HT1080 (cell line): Measurements from ENCODE around the gene GNB5. TPM values are rescaled to one million over a fixed set of nuclear protein-coding genes. Genes with fewer than 3 reads are reported as not detected.

Source experiments
- DNase-seq: peaks from one replicate; pipeline ENCODE4 v3.0.0-alpha.2; 2015; ENCODE audit warnings: low read depth
- total RNA-seq: library from RNA; depleted of rRNA; stranded (reverse); fragments of >200 nt; shearing (Covaris generic); gene quantifications from 2 replicates; pipeline ENCODE4 v1.2.3, GENCODE V29; 2014

The GNB5 gene
- total RNA-seq, 1 experiment from 2014 or later = 46.3 TPM

- DNase-seq = no peak
These were observed 44.4 kb downstream of the GNB5 start for GRCh38 chr15:52146776-52147175.

- DNase-seq = no peak
These were observed 44.9 kb downstream of the GNB5 start for GRCh38 chr15:52146261-52146660.

GRCh38 chr15:52144656-52145178 lies 46.5 kb downstream of the GNB5 start:
- DNase-seq = peak; percentile 77

GRCh38 chr15:52143873-52144272 lies 47.3 kb downstream of the GNB5 start:
- DNase-seq = peak; percentile 96

GRCh38 chr15:52140646-52141045 lies 50.5 kb downstream of the GNB5 start:
- no peak for DNase-seq

- DNase-seq = peak; percentile 62
These were observed 51.4 kb downstream of the GNB5 start for GRCh38 chr15:52139599-52140462.

GRCh38 chr15:52137432-52138357 lies 53.5 kb downstream of the GNB5 start:
- DNase-seq = no peak

GRCh38 chr15:52136442-52136980 lies 54.7 kb downstream of the GNB5 start:
- no peak for DNase-seq

GRCh38 chr15:52134502-52135144 lies 56.6 kb downstream of the GNB5 start:
- DNase-seq = no peak

- no peak for DNase-seq
These were observed 57.5 kb downstream of the GNB5 start for GRCh38 chr15:52133510-52134220.

- DNase-seq = no peak
These were observed 59.1 kb downstream of the GNB5 start for GRCh38 chr15:52132066-52132465.

- DNase-seq = no peak
These were observed 62.6 kb downstream of the GNB5 start for GRCh38 chr15:52128568-52128967.

- DNase-seq = peak; percentile 87
These were observed 66.8 kb downstream of the GNB5 start for GRCh38 chr15:52124270-52124880.

- DNase-seq = no peak
These were observed 69.3 kb downstream of the GNB5 start for GRCh38 chr15:52121896-52122295.

- DNase-seq = no peak
These were observed 70.2 kb downstream of the GNB5 start for GRCh38 chr15:52121006-52121405.

GRCh38 chr15:52120488-52120887 lies 70.7 kb downstream of the GNB5 start:
- no peak for DNase-seq

GRCh38 chr15:52118969-52119749 lies 72.0 kb downstream of the GNB5 start:
- DNase-seq = no peak

GRCh38 chr15:52117549-52117948 lies 73.6 kb downstream of the GNB5 start:
- DNase-seq = no peak
